ENCODE measurements around the gene PLEK.

PLEK gene

DNA sequence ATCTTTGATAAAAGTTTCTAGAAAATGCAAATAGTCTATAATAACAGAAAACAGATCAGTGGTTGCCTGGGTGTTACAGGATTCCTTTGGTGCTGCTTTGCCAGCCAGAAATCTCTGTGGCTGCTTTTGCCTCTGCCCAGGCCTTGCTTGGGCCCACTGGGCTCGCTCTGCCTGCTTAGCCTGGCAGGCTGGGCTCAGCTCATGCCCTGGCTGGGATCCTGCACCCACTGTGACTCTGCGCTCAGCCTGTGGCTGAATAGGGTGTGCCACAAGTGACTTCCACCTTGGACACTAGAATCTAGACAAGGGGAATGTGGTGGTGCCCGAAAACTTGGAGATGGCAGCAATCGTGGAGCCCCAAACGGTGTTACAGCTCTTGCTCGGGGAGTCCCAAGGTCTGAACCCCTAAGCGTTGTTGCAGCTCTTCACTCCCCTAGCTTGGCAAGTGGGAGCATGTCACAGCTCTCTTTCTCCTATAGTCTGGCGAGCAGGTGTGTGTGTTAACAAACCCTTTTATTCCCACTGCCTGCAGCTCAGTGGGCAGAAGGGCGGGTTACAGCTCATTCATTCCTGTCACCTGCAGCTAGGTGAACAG, 51.1 kb downstream of the PLEK start:
- DNase-seq (ENCODE audit: low spot score) = no peak

DNA sequence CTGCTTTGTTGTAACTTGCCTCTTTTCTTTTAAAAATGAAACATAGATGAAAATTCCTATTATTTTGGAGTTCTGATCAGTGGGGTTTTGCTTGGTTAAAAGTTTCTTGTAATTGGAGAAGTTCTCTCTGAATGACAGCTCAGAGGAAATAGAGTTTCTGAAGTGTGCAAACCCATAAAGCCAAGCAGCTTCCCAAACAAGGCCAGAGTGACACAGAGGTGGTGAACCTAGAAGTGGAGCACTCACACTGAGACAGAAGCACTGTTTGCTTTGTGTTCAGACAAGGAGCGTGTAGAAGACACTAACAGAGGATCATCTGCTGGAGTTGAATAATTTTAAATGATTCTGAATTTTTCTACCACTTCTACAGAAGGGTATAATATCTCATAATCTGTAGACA, 52.8 kb downstream of the PLEK start:
- DNase-seq (ENCODE audit: low spot score) = no peak

DNA sequence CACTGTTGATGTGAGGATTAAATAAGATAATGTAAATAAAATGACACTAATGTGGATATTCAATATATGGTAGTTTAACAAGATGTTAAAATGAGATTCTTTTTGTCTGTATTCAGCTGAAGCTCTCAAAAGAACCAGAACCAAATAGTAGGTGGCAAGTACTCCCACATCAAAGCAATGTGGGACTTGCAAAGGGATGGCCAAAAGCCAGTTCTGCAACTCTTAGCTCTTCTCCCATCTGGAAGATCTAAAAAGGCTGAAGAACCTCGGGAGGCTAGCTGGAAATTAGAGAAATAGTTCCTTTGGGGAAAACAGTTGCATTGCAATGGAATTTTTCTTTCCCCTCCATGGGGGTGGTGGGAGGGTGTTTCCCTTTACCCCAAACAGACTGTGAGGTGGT, 53.3 kb downstream of the PLEK start:
- no peak for DNase-seq (ENCODE audit: low spot score)

DNA sequence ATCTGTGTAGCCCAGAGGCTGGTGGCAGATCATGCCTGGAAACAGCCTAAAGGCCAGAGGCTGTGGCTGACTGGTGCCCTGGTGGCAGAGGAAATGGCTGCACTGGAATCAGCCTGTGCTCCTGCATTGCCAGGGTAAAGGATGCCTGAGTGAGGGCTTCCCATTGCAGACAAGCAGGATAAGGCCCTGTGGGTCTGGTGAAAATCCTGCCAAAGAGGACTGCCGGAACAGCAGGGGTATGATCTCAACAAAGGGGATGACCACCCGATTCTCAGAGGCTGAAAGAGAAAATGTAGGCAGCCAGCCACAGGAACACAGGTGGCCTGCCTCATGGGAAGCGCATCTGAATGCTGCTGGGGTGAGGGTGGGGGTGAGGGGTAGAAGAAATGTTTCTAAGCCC, 53.8 kb downstream of the PLEK start:
- no peak for DNase-seq (ENCODE audit: low spot score)

DNA sequence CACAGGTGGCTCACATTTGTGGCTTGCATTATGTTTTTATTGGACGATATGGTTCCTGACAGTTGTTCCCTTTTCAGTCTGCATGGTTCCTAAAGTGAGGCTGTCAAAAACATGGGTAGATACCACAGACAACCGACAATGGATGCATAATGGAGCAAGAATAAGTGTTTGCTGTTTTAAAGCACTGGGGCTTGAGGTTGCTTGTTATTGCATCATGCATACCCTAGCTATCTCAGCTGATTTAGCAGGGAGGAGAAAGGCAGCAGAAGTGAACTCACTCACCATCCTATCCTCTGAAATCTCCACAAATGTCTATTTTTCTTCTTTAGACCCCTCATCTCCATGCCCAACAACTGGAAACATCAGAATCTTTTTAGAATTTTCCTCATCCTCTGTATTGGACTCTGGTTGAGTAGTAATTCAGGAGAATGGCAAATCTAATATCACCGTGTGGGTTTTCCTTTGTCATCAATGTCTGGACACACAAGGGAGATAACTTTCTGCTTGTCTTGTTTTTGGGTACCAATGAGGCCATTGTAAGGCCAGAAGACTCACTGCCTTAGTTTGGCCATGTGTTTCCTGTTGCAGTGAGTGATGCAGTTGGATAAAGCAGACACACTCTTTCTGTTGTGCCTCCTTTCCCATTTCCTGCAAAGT, 55.3 kb downstream of the PLEK start:
- no peak for DNase-seq (ENCODE audit: low spot score)

DNA sequence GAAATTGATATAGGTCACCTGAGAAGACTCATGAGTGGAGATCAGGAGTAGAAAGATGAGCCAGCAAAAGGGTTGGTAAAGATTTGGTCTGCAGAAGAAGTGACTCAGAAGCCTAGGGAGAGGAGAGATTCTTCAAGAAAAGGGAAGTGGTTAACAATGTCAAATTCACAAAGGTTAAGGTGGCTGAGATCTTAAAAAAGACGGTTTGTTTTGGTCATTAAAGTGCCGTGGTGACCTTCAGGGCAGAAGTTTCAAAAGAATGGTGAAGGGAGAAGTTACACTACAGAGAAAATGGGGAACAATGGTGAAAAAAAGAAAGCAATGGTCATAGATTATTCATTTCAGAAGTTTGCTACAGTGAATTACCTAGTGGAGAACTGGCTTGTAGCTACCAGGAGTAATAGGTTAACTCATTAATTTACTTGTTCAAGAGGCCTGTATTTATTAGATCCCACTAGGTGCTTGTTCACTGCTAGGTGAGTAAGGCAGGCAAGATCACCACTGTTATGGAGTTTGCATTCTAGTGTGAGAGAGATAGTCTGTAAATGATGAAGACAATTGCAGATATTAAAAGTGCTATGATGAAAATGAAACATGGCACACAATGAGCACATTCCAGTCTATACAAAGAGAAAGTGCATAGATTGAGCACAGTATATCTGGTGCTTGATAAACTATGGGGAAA, 59.0 kb downstream of the PLEK start:
- DNase-seq (ENCODE audit: low spot score) = no peak

DNA sequence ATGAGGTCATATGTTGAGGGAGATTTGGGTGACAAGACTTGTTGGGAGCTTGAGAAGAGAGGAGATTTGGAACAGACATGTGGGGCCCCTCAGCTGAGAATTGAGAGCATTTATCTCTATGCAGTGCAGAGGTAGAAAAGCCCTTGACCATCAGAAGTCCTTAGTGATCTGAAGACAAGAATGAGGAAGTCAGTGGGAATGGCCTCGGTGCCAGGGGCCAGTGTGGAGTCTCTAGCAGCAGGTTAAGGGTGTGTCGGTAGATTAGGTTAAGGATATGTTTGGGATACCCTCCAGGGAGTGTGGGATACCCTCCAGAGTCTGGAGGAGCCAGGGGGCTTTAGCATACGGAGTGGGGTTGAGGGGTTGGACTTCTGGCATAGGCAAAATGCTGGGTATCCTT, 60.4 kb downstream of the PLEK start:
- DNase-seq (ENCODE audit: low spot score) = no peak

DNA sequence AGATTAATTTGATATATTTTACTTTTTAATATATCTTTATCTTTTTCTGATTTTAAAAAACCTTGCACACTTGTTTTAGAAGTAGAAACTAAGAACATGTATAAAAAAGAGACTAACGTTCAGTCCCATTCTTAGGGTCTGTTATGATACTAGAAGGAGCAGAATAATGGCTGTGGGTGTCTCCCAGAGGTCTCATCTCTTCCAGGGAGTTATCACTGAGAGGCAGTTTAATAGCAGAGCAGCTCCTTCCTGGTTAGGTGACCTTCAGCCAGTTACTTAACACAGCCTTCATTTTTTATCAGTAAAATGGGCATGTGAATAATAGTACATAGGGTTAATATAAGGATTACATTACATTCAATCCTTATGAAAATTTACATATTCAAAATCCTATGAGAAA, 61.4 kb downstream of the PLEK start:
- no peak for DNase-seq (ENCODE audit: low spot score)

DNA sequence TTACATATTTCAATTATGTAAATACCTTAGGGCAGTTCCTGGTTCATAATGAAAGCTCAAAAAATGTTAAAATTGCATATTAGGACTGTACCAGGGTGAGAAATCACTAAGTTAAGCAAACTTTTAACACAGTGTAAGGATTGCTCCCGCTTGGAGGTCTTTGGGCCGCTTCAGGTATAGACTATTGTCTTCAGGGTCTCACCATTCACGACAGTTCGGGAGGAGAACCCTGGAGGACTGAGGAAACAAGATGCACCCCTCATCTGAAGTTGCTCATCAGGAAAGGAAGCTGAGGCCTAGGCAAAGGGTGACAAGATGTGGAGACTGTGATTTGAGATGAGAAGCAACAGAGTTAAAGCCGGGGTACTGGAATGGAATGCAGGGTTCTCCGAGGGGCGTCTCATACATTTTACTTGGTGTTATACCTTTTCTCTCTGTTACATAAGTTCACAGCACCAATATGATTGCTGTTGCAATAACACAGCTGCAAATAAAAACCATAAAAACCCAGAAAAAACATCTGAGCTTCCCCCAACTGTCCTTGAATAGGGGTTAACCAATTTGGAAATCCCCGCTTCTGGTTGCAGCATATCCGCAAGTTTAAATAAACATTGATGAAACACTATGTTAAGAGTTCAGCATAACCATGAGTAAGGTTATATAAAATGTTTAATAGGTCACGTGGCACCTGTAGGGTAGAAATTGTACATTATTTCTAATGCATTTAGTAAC, 61.9 kb downstream of the PLEK start:
- no peak for DNase-seq (ENCODE audit: low spot score)

DNA sequence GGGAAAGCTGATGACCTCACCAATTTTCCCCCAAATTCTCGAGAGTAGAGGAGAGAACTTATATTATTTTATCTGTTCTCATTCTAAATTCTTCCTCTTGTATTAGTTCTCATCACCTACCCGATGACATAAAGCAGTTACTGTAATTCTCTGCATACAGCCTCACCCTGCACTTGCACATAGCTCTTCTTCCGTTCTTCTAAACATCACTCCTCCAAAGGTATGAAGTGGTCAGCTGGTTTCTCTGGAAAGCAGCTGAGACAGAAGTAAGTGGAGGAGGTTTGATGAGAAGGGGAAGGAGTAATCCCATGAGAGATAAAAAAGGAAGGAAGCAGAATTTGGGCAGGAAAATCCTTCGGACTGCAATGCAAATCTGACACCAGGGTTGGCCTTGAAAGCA, 63.0 kb downstream of the PLEK start:
- DNase-seq (ENCODE audit: low spot score) = no peak

DNA sequence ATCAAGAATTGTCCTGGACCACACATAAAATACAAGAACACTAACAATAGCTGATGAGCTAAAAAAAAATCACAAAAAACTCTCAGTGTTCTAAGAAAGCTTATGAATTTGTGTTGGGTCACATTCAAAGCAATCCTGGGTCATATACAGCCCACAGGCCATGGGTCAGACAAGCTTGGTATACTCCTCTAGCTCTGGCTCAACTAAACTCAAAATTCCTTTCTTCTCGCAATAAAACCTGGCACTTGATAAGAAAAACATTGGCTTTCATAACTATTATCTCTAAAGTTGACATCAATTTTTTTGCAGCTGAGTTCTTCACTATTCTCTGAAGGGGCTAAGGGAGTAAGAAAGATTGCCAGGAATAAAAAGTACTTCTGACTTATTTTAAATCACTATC, 63.7 kb downstream of the PLEK start:
- DNase-seq (ENCODE audit: low spot score) = no peak

DNA sequence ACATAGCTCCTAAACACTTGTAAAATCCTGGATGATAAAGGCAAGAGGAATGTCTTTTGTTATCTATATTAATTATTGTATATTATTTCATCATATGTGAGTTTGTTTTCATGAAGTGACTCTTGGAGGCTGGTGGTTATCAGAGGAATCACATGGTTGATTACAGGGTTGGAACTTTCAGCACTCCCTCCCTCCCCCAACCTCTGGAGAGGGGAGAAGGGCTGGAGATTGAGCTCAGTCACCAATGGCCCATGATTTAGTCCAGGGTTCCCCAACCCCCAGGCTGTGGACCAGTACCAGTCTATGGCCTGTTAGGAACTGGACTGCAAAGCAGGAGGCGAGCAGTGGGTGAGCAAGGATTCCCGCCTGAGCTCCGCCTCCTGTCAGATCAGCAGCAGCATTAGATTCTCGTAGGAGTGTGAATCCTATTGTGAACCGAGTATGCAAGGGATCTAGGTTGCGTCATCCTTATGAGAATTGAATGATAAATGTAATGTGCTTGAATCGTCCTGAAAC, 64.3 kb downstream of the PLEK start:
- DNase-seq (ENCODE audit: low spot score) = no peak

DNA sequence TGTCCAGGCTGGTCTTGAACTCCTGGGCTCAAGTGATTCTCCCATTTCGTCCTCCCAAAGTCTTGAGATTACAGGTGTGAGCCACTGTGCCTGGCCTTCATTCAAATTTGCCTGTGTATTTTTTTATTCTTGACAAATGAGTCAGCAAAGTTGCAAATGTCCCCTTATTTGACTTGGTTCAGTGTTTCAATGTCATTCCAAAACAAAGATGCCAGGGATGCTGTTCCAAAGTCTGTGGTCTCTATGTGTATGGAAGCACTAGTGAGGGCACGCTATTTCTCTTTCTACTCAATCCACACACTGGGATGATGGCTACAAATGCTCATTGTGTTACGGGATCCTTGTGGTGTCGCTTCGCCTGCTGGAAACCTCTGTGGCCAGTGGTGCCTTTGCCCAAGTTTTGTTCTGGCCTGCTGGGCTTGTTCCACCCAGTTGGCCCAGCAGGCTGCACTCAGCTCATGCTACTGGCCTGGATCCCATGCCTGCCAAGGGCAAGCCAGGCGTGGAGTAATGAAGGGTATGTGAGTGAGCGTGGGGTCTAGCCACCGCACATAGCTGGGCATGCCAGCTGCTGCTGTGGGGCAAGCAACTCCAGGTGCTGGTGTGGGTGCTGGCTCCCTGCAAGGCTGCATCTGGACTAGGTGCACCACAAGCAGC, 66.4 kb downstream of the PLEK start:
- DNase-seq (ENCODE audit: low spot score) = no peak

DNA sequence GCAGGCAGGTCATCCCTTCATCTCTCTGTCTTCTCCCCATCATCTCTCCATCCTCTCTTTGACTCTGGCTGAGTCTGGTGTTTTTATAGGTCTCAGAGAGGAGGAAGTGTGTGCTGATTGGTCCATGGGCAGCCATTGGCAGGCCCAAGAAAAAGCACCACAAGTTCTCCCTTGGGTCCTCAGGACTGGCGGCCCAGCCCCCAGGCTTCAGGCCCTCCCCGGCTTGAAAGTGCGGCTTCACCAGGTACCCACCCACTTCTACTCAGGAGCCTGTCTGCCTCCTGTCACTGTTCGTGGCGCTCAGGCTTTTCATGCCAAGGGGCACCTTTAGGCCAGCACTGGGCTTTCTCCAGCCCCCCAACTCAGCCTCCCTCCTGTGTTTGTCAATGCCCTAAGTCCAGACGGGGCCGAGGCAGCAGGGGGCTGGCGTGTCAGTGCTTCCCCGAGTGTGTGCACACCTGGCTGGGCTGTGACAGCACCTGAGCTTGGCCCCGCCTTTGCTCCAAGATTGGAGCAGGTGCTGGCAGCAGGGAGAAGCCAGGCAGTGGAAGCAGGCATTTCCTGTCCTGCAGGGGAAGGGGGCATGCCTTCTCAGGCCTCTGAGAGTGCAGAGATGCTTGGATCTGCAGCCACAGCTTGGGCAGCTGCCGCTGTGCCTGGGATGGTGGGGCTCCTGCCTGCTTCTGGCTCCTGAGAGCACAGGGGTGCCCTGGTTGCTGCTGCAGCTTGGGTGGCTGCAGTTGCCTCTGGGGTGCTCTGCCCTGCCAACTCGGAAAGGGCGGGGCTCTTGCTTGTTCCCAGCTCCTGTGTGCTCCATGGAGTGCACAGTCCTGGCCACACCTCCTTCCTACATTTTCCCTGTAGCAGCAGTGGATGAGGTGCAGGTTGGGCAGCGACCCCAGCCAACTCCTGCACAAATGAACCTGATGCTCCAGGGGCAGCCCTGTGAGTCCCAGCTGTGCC, 67.9 kb downstream of the PLEK start:
- no peak for DNase-seq (ENCODE audit: low spot score)

DNA sequence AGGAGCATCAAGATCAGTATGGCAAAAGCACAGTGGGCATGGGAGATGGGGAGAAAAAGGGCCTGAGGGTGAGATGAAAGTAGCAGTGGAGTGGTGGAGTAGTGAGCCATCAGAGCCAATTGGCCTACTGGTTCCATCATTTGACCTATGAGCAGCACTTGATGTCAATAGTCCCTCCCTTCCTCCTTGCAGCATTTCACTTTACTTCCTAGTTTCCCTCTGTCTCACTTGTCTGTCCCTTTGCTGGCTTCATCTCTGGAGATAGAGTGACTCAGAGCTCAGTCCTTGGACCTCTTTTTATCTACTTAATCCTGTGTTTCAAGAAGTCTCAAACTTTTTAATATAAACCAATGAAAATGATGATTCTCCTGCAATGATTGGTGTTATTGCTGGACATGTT, 69.9 kb downstream of the PLEK start:
- no peak for DNase-seq (ENCODE audit: low spot score)

DNA sequence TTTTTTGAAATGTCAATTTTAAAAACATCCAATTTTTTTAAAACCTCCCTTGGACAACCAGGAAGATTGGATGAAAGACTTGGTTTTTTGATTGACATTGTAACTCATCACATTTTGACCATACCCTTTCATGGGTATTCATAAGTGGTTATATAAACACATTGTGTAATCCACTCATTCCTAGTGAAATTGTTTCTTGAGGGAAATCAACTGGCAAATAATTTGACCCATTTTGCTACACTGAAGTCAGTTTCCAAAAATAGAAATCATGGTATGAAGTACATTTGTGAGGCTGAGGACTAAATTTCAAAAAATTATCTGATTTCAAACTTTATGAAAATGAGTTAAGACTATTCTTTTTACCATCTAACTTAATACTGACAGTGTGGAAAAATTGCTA, 70.5 kb downstream of the PLEK start:
- no peak for DNase-seq (ENCODE audit: low spot score)

DNA sequence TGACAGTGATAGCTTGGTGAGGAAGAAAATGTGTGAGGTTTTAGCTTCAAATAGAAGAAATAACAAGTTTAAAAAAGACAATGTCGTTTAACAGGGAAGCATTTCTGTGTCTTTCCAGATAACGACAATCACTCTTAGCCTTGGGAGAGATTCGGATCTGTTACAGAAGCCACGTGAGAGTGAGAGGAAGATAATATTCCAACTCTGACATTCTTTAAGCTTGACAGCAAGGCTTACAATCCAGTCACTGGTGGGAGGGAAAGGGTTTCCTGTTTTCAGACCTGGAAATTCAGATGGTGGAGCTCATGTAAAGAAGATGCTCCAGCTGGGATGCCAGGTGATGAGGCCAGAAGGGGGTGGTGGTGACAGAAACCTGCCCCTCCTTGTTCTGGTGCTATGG, 71.2 kb downstream of the PLEK start:
- DNase-seq (ENCODE audit: low spot score) = no peak

DNA sequence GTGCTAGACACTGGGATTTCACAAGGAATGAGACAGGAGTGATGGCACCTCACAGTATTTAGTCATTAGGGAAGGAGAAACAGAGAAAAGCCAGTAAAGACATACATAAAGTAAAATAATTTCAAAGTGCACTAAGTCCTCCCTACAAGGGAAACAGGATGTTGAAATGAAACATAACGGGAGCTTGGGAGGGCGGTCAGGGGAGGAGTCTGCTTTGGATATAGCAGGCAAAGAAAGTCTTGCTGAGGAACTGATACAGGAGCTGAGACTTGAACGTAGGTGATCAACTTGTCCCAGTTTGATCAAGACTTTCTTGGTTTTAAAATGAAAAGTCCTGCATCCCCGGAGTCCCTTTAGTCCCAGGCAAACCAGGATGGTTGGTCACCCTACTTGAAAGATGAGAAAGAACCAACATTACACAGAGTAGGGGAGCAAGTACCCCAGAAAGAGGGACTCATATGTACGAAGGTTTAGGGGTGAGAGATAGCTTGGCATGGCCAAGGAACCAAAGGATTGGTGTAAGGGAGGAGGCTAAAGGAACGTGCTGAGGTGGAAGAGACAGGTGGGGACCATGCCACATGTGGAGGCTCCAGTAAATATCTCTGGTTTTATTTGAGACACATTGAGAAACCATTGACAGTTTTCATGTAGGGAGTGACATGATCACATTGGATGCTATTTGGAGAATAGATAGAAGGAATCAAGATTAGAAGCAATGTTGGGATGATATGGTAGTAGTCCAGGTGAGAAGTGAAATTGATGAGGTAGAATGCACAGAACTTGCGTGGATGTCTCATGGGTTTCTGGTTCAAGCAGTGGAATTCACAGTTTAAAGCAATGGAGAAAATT, 73.6 kb downstream of the PLEK start:
- DNase-seq (ENCODE audit: low spot score) = no peak

DNA sequence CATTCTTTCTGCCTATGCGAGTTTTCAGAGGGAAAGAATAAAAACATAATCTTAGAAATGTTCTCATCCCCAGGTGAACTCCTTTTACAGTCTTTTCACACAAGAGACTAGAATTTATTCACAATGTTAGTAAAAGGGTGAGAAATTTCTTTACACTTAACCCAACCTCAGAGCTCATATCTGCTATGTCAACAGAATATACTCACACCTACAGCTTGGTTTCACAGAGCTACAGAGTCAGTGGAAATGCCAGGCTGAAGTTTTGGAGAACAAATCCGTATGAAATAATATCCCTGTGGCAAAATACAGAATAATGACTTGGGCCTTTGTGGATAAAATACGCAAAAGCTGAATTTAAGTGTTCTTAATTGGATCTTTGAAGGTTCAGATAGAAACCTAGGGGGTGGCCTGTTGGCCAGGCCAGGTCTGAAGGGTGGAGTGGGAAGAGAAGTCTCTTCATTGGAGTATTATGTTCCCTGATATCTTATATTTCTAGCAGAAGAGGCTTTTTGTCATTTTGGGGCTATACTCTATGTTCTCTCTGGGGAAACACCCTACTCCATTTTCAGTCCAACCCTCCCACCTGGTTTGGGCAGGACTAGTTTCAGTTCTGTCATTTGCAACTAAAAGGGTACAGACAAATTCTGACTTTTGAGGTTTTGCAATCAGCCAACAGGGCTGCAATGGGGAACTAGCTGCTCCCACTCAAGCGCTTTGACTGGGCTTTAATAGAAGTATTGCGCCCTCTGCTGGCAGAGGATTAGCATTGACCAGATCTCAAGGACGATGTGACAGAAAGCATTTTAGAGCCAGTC, 76.3 kb downstream of the PLEK start:
- peak; percentile 42 for DNase-seq (ENCODE audit: low spot score)

DNA sequence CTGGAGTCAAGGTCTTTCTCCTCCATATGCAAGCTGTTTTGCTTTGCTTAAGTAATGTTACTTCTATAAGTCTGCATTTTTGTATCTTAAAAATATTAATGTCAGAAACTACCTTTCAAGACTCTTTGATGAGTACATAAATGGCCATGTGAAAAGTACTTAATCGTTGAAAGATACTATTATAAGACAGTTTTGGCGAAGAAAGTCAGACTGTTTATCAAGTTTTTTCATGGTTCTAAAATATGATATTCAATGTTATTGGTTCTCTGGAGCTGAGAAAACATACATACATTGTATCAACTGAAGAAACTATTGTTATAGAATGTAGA, 76.9 kb downstream of the PLEK start:
- DNase-seq (ENCODE audit: low spot score) = no peak
